BLaER1 (cell line): ENCODE results near the gene RPL31.

Experiments
- H3K27ac ChIP-seq: shearing (Covaris generic); formaldehyde crosslinking; 2 replicates; pipeline ENCODE4 v1.8.1; 2022
- H3K27me3 ChIP-seq: shearing (Covaris generic); formaldehyde crosslinking; 2 replicates; pipeline ENCODE4 v1.8.1; 2022
- H3K36me3 ChIP-seq: shearing (Covaris generic); formaldehyde crosslinking; 2 replicates; pipeline ENCODE4 v1.8.1; 2022
- H3K4me1 ChIP-seq: shearing (Covaris generic); formaldehyde crosslinking; 2 replicates; pipeline ENCODE4 v1.8.1; 2022
- H3K4me2 ChIP-seq: shearing (Covaris generic); formaldehyde crosslinking; 2 replicates; pipeline ENCODE4 v1.8.1; 2022
- H3K4me3 ChIP-seq: shearing (Covaris generic); formaldehyde crosslinking; 2 replicates; pipeline ENCODE4 v1.8.1; 2022
- H3K9ac ChIP-seq: shearing (Covaris generic); formaldehyde crosslinking; 2 replicates; pipeline ENCODE4 v1.8.1; 2022
- H3K9me3 ChIP-seq: shearing (Covaris generic); formaldehyde crosslinking; 2 replicates; pipeline ENCODE4 v1.8.1; 2022
- H4K20me1 ChIP-seq: shearing (Covaris generic); formaldehyde crosslinking; 2 replicates; pipeline ENCODE4 v1.8.1; 2022
- Cebpa-rat ChIP-seq: shearing (Covaris generic); IDR thresholded peaks from 2 replicates; pipeline ENCODE4 v1.8.1; 2022

The RPL31 gene

DNA sequence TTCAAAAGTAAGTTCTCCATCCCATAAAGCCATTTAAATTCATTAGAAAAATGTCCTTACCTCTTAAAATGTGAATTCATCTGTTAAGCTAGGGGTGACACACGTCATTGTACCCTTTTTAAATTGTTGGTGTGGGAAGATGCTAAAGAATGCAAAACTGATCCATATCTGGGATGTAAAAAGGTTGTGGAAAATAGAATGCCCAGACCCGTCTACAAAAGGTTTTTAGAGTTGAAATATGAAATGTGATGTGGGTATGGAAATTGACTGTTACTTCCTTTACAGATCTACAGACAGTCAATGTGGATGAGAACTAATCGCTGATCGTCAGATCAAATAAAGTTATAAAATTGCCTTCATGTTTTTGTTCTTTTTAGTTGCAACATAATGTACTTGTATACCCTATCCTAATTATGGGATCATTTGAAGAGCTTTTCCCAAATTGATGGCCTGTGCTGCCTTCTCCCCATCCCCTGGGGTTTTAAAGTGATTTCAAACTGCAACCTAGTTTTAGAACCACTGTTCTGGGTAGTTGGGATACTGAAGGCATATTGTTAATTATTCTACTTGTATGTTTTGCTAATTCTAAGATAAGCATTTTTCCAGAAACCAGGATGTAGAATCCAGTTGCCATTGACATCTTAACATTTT lies 4.1 kb downstream of the RPL31 start:
- H3K36me3 ChIP-seq = peaks cover 81% of the 10 kb centered on the region

DNA sequence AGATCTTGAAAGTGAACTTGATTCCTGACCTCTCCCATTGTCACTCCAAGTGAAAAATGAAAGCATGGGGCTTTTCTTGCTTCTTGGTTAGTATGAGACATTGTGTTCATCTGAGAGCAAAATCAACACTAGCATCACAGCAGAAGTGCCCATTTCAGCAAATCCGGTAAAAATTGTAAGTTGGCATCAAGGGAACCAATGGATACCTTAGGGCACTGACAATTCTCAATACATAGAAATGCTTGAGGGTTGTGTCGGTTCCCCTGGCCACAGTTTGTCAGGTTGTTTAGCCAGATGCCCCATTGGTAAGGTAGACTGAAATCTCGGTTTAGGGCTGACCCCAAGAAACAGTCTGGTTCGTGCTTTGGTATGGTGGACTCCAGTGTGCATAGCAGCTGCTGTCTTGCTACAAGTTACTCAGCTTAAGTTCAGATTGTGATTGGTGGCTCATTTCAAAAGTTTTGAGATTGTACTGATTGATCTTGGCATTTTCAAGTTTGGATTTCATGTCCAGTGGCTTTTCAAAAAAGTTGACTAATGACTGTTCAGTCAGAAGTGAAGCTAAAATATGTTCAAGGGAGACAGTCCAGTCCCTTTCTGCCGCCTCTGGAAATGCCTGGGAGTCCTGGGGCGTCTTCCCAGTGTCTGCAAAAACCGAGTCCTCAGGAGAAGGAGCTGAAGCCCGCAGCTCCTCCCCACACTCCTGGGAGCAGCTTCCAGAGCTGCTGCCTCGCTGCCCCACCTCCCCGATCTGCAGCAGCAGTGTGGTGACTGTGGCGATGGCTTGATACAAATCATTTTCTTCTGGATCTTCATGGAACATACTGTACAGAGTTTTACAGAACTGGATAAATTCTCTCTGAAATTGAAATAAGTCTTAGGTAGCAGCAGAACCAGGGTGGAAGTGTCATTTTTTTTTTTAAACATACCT lies 5.6 kb downstream of the RPL31 start:
- no peak overlapping the region for H3K4me3 ChIP-seq
- H3K27ac ChIP-seq = no peak overlapping the region
- peak overlapping the region; percentile 4; the same call in 1 of the 2 replicates for H3K4me2 ChIP-seq
- peaks cover 59% of the 10 kb centered on the region for H3K4me1 ChIP-seq
- H3K27me3 ChIP-seq = no peaks in the 10 kb centered on the region
- peaks cover 91% of the 10 kb centered on the region for H3K36me3 ChIP-seq
- H3K9me3 ChIP-seq = no peaks in the 10 kb centered on the region
- TF ChIP-seq Cebpa-rat = no peak
- H4K20me1 ChIP-seq = peaks cover 100% of the 10 kb centered on the region
- no peak overlapping the region; the same call in 1 of the 2 replicates for H3K9ac ChIP-seq

More for the DNA sequence above, 4.1 kb downstream of the RPL31 start:
- Histone ChIP-seq H4K20me1 (peaks cover 88% of the 10 kb centered on the region), H3K4me1 (peaks cover 63% of the 10 kb centered on the region), H3K9ac (no peak overlapping the region), H3K27me3 (no peaks in the 10 kb centered on the region), H3K4me3 (no peak overlapping the region), H3K4me2 (peak overlapping the region; percentile 91; the same call in 1 of the 2 replicates), H3K9me3 (no peaks in the 10 kb centered on the region), H3K27ac (no peak overlapping the region)
- TF ChIP-seq Cebpa-rat = no peak

- H3K4me2 ChIP-seq = no peak overlapping the region
- H4K20me1 ChIP-seq = peaks cover 72% of the 10 kb centered on the region
- H3K27ac ChIP-seq = no peak overlapping the region
- H3K9me3 ChIP-seq = peaks cover 21% of the 10 kb centered on the region
- peaks cover 83% of the 10 kb centered on the region for H3K36me3 ChIP-seq
- TF ChIP-seq Cebpa-rat = no peak
- H3K4me1 ChIP-seq = peaks cover 28% of the 10 kb centered on the region
- H3K9ac ChIP-seq = peak overlapping the region; percentile 34; the same call in 1 of the 2 replicates
- H3K27me3 ChIP-seq = no peaks in the 10 kb centered on the region
- H3K4me3 ChIP-seq = no peak overlapping the region
These were observed 9.1 kb downstream of the RPL31 start for GRCh38 chr2:101011152-101011551.

DNA sequence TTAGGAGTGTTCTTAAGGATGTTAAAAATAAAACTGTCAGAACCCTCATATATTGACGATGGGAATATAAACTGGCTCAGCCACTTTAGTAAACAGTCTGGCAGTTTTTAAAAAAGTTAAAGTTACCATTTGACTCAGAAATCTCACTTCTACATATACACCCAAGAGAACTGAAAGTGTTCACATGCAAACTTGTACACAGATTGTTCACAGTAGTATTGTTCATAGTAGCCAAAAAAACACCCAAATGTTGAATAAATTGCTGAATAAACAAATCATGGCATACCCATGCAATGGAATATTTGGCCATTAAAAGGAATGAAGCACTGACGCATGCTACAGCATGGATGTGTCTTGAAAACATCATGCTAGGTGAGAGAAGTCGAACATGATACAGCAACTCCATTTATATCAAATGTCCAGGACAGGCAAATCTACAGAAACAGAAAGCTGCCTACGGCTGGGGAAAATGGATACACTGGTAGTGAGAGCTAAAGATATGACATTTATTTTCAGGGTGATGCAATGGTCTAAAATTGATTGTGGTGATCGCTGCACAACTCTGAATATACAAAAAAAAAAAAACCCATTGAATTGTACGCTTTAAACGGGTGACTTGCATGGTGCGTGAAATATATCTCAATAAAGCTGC lies 10.1 kb downstream of the RPL31 start:
- H3K9ac ChIP-seq = no peak overlapping the region
- H3K4me2 ChIP-seq = no peak overlapping the region
- H4K20me1 ChIP-seq = peaks cover 62% of the 10 kb centered on the region
- H3K27ac ChIP-seq = no peak overlapping the region
- peaks cover 21% of the 10 kb centered on the region for H3K9me3 ChIP-seq
- no peak overlapping the region for H3K4me3 ChIP-seq
- no peaks in the 10 kb centered on the region for H3K27me3 ChIP-seq
- H3K4me1 ChIP-seq = peaks cover 18% of the 10 kb centered on the region
- no peak for TF ChIP-seq Cebpa-rat
- peaks cover 73% of the 10 kb centered on the region for H3K36me3 ChIP-seq

DNA sequence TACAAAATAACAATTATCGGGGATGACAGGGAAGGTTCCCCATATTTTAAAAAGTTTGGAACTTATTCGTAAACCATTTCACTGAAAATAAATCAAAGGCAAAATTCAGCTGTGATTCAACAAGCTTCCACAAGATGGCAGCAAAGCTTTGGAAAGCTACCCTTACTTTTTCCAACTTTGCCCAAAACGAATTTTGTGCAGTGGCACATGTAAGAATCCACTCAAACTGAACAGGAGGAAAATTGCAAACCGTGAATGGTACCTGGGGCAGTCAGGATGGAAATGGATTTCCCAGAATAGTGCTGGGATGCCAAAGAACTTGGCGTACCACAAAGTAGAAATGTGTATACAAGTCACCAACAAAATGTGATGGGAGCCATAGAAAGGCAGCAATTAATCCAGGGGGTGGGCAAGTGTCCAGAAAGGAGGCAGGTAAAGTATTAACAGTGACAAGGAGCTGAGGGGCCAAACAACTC lies 10.7 kb downstream of the RPL31 start:
- no peaks in the 10 kb centered on the region for H3K27me3 ChIP-seq
- no peak overlapping the region for H3K4me3 ChIP-seq
- no peak overlapping the region for H3K27ac ChIP-seq
- peaks cover 56% of the 10 kb centered on the region for H4K20me1 ChIP-seq
- no peak overlapping the region for H3K9ac ChIP-seq
- peaks cover 72% of the 10 kb centered on the region for H3K36me3 ChIP-seq
- no peak for TF ChIP-seq Cebpa-rat
- H3K4me1 ChIP-seq = peaks cover 12% of the 10 kb centered on the region
- H3K4me2 ChIP-seq = no peak overlapping the region
- H3K9me3 ChIP-seq = peaks cover 21% of the 10 kb centered on the region

DNA sequence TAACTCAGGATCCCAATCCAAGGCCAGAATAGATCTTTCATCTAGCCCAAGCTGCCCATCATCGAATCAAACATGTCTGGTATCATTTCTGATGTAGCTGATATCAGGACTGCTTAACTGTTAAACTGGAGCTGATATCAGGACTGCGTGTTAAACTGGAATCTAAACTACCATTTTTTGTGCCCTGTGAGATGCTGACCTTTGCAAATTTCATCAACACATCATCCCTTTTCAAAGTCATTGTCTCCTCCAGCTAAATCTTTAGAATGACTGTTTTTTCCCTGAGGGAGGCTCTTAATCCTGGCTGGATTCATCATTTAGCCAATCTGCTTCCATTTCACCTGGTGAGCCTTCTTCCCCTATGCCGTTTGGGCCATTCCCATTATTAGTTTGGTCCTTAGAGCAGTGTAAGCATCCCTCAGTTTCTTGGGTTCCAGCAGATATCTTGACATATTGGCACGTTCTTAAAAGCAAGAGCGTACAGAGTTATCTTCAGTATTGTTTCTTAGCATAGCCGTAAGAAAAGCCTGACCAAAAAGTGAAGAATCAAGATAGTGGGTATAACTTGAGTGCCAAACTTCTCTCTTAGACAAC lies 12.3 kb downstream of the RPL31 start:
- no peak overlapping the region for H3K27ac ChIP-seq
- peaks cover 49% of the 10 kb centered on the region for H4K20me1 ChIP-seq
- TF ChIP-seq Cebpa-rat = no peak
- no peak overlapping the region for H3K4me2 ChIP-seq
- no peak overlapping the region for H3K4me3 ChIP-seq
- no peaks in the 10 kb centered on the region for H3K4me1 ChIP-seq
- H3K9ac ChIP-seq = no peak overlapping the region
- peaks cover 68% of the 10 kb centered on the region for H3K36me3 ChIP-seq
- peaks cover 21% of the 10 kb centered on the region for H3K9me3 ChIP-seq
- no peaks in the 10 kb centered on the region for H3K27me3 ChIP-seq

DNA sequence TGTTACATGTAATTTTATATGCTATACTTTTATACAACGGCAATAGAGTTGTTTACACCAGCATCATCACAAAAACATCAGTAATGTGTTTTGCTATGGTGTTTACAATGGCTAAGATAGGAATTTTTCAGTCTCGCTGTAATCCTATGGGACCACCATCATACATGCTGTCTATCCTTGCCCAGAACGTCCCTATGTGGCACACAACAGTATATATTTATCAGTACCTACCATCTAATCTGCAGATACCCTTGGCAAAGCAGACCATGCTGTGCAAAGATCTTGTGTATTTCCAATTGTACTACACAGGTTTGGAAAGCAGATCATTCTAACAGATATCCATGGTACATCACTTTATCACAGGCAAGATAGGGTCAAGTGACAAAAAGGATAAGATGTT lies 15.3 kb downstream of the RPL31 start:
- Histone ChIP-seq H3K4me2 (no peak overlapping the region), H4K20me1 (peaks cover 28% of the 10 kb centered on the region), H3K4me1 (no peaks in the 10 kb centered on the region), H3K36me3 (peaks cover 67% of the 10 kb centered on the region), H3K27me3 (no peaks in the 10 kb centered on the region), H3K9me3 (peaks cover 21% of the 10 kb centered on the region), H3K9ac (no peak overlapping the region), H3K27ac (no peak overlapping the region), H3K4me3 (no peak overlapping the region)
- TF ChIP-seq Cebpa-rat = no peak

DNA sequence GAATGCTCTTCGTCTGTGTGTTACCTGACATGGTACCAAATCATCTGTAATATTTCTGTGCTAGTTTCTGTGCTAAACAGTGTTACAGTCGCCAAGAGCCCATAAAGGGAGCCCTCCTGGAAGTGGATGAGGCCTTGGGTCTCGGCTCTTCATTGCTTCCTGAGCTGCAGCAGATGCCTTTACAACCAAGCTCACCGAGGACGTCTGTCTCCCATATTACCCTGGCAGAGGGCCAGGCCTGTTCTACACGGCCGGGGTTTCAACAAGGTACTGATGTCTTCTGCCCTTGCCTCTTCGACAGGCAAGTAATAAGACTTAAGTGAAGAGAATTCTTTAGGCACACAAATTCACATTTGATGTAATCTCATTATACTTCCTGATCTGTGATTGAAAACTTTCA lies 16.8 kb downstream of the RPL31 start:
- Histone ChIP-seq H4K20me1 (peaks cover 17% of the 10 kb centered on the region; the same call in 1 of the 2 replicates), H3K9ac (no peak overlapping the region), H3K27ac (no peak overlapping the region), H3K4me1 (no peaks in the 10 kb centered on the region), H3K4me2 (no peak overlapping the region), H3K36me3 (peaks cover 54% of the 10 kb centered on the region), H3K27me3 (no peaks in the 10 kb centered on the region), H3K4me3 (no peak overlapping the region), H3K9me3 (peaks cover 16% of the 10 kb centered on the region)
- no peak for TF ChIP-seq Cebpa-rat

GRCh38 chr2:101022221-101022620 lies 20.1 kb downstream of the RPL31 start:
- 0 out of 2 replicates have a peak, but pooled peaks cover 4% of the 10 kb centered on the region for H3K4me1 ChIP-seq
- H3K36me3 ChIP-seq = peaks cover 40% of the 10 kb centered on the region
- H3K27me3 ChIP-seq = no peaks in the 10 kb centered on the region
- H3K4me3 ChIP-seq = no peak overlapping the region
- peaks cover 17% of the 10 kb centered on the region; the same call in 1 of the 2 replicates for H4K20me1 ChIP-seq
- H3K9me3 ChIP-seq = no peaks in the 10 kb centered on the region
- no peak overlapping the region for H3K27ac ChIP-seq
- no peak overlapping the region for H3K9ac ChIP-seq
- TF ChIP-seq Cebpa-rat = no peak
- H3K4me2 ChIP-seq = no peak overlapping the region
